Vagina (tissue), 2 donors: ENCODE results near the gene ZNF133.

Experiments
- CTCF ChIP-seq, 3 experiments: fragments of 450-650 bp in 2 of 3; fragments of 200-600 bp in 1 of 3; sonication (generic) in 1 of 3; IDR thresholded peaks; one replicate each; pipeline ENCODE4 v1.5.1; 2017 to 2019; ENCODE audit warnings: antibody characterized with exemption in 3 of 3, mild to moderate bottlenecking in 2 of 3, moderate library complexity in 2 of 3
- POLR2A ChIP-seq, 2 donors: fragments of 450-650 bp; IDR thresholded peaks; one replicate each; pipeline ENCODE4 v1.6.1; 2017; ENCODE audit warnings: antibody characterized with exemption in 2 of 2, mild to moderate bottlenecking in 2 of 2, moderate library complexity in 2 of 2

- no peak for TF ChIP-seq CTCF (IDR thresholded peaks at IDR 0.05)
- no peak for TF ChIP-seq POLR2A (IDR thresholded peaks at IDR 0.05)
Measured at GRCh38 chr20:18243802-18244201, 44.5 kb upstream of the ZNF133 start.
